ENCODE results near the gene TRIM40.

Gene TRIM40

DNA sequence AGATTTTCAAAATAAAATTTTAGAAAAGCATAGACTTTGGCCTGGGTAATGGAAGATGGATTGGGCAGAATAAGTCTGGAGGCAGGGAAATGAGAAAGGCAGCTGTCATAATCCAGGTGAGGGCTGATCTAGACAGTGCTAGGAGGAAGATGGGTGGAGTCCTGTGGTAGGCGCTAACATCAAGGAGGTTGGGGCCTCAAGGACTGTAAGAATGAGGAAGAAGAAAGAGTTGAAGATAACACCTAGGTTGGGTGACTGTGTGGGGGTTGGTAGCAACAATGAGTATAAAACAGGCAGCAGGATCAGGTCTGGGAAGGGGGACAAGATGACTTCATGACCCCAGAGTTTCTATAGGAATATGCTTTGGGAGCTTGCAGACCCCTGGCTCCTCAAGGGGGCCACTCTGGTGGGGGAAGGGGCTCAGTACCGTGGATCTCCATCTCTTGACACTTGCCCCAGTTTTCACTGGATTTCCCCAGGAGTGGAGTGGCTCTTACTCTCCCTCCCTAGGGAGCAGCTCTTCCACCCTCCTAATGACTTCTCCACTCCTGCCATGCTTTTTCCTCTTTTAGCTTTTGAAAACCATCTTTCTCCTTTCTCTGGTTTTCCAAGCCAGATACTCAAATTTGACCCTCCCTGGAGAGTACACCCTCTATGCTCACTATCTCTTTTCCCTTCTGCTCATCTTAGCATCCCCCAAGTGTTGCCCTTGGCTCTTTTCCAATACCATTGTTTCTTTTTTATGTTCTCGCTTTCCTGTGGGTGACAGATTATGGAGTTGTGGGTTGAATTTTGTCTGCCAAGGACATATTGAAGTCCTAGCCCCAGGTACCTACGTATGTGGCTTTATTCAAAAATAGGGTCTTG lies 37.8 kb upstream of the TRIM40 start:
- no peak overlapping the region for H3K4me3 ChIP-seq (ENCODE audit: low read length)
- DNase-seq (ENCODE audit: low read depth): no peak
- no peak for TF ChIP-seq CTCF (conservative IDR thresholded peaks at IDR 0.05; ENCODE audit: low read length)

GRCh38 chr6:30100154-30100553 lies 35.8 kb upstream of the TRIM40 start:
- no peak for TF ChIP-seq CTCF (conservative IDR thresholded peaks at IDR 0.05; ENCODE audit: low read length)

DNA sequence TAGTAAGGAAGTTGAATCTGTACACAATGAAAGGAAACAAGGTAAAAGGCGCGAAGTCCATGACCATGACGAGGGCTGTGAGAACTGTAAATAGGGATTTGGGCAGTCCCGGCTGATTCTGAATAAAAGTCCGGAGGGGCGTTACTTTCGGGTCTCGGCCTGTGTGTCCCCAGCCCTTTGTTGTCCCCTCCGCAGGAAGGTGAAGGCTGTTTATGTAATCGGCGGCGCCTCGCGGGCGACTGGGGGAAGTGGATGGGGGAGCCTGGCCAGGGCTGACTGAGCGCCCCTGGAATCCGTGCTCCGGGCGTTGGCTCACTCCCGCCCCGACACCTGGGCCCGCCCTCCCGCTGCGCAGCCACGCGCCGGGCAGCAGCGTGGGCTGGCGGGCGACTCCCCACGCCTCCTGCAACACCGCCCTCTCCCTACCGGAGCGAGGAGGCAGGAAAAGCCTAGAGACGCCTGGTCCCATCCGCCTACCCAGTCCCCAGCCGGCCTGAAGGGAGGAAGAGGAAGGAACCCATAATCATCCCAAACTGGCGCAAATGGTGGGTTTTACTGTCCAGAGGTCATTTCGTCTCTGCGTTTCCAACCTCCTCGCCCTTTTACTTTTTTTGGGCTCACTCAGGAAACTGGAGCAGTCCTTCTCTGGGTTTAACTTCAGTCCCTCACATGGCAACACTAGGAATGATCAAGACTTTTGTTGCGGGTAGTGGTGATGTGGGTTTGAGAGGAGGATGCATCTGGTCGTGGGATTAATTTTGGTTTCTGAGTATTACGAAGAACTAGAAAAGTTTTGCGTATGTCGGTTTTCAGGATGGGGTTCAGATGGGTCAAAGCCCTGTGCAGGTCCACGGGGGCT lies 35.1 kb upstream of the TRIM40 start:
- no peak for DNase-seq (ENCODE audit: low read depth)
- H3K4me3 ChIP-seq (ENCODE audit: low read length): peak overlapping the region; percentile 18
- no peak for TF ChIP-seq CTCF (conservative IDR thresholded peaks at IDR 0.05; ENCODE audit: low read length)

More at GRCh38 chr6:30100154-30100553, 35.8 kb upstream of the TRIM40 start:
- no peak overlapping the region for H3K4me3 ChIP-seq (ENCODE audit: low read length)
- no peak for DNase-seq (ENCODE audit: low read depth)

DNA sequence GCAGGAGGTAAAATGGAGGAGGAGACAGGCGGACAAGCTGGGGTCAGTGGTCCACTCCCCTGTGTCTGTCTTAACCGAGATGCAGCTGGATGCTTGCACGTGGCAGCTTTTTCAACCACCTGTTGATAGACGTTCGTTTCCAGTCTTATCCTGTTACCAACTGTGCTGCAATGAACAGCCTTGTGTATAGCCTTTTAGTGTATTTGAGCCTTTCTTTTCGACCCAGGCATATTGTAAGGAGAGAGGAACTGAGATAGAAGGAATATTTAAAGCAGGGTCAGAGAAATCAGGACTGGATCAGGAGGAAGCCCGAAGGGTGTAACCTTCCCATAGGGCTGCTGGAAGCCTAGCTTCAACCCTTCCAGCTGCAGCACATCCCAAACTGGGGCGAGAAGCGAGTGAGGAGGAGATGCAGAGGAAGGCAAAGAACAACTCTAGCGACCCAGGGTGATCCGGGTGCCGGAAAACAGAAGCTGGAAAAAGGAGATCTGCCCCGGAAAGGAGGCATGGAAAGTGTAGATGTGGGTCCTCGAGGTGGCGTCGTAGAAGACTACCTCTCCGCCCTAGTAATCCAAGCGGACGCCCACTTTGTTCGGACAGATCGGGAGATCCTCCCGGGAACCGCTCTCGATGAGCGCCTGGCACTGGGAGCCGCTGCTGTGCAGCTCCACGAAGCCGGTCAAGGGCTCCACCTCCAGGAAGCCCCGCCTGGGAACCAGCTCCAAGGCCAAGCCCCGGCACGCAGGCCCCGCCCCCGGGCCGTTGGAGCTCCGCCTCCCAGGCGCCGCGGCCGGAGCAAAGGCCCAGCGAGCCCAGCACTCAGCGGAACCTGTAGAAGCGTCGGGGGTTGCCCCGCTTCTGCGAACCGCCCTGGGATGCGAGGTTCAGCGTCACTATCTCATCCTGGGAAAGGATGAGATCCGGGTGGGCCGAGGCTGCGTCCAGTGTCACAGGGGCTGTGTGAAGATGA lies 34.2 kb upstream of the TRIM40 start:
- H3K4me3 ChIP-seq (ENCODE audit: low read length): peak overlapping the region; percentile 64
- peak; percentile 33; the same call in 1 of the 2 replicates for TF ChIP-seq CTCF (conservative IDR thresholded peaks at IDR 0.05; ENCODE audit: low read length)
- DNase-seq (ENCODE audit: low read depth): peak; percentile 83

GRCh38 chr6:30102414-30102969 lies 33.4 kb upstream of the TRIM40 start:
- TF ChIP-seq CTCF (conservative IDR thresholded peaks at IDR 0.05; ENCODE audit: low read length): no peak
- peak overlapping the region; percentile 53 for H3K4me3 ChIP-seq (ENCODE audit: low read length)
- peak; percentile 60 for DNase-seq (ENCODE audit: low read depth)

All from AG10803 (cell line).